Measurements from ENCODE around the gene ABLIM2. TPM values are rescaled to one million over a fixed set of nuclear protein-coding genes. Genes with fewer than 3 reads are reported as not detected.

The ABLIM2 gene
- total and polyA plus RNA-seq, 2 experiments from 2014 or later = 1.5 to 4.3 TPM

DNA sequence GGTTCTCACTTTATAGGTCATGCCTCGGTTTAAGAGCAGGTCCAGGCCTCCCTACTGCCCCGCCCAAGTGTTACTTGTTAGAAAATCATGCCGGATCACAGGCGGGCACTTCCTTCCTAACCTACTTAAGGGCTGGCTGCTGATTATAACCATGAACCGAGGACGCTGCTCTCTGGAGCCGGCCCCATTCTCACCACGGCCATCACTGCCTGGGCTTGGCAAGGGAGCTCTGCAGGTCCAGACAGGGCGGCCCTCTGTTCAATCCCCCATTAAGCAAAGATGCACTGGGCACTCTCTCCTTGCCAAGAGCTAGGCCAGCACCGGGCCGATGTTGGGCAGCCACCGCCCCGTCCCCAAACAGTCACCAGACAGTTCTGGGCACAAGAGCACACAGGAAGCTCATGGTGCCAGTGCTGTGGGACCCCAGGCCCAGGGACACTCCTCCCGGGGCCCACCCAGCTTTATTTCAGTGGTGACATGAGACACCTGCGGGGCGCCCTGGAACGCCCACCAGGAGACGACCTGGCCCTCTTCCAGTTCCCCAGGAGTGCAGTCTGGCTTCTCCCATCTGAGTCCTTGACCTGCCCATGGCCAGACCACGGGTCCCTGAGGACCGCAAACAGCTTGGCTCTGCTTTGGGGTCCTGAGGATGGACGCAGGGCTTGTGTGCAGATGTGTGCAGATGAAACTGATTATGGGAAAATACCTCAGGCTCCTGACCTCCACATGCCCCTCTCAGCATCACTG is 44.0 kb downstream of the ABLIM2 start:
- ATAC-seq (no peak), DNase-seq (ENCODE audit: low spot score) (no peak)
- Histone ChIP-seq H3K4me2 (no peak overlapping the region), H2AFZ (no peak overlapping the region), H3K27ac (ENCODE audit: low read depth) (no peak overlapping the region), H3K79me2 (replicated peaks; ENCODE audit: insufficient read depth) (no peaks in the 10 kb centered on the region), H3F3A (replicated peaks; ENCODE audit: low read depth) (no peaks in the 10 kb centered on the region), H3K36me3 (ENCODE audit: insufficient read depth) (no peaks in the 10 kb centered on the region), H4K20me1 (replicated peaks; ENCODE audit: insufficient read depth) (no peaks in the 10 kb centered on the region), H3K4me1 (ENCODE audit: insufficient read depth) (peaks cover 26% of the 10 kb centered on the region), H3K4me3 (no peak overlapping the region), H3K9me2 (ENCODE audit: insufficient read depth) (peaks cover 2% of the 10 kb centered on the region; the same call in 1 of the 2 replicates), H3K27me3 (ENCODE audit: insufficient read depth) (no peaks in the 10 kb centered on the region)
- Mint-ChIP-seq H3K27me3 (ENCODE audit: insufficient read depth, low read depth, poor library complexity) (peaks cover 20% of the 10 kb centered on the region), H3K4me1 (peaks cover 31% of the 10 kb centered on the region), H3K4me3 (no peak overlapping the region), H3K9me3 (peaks cover 4% of the 10 kb centered on the region; the same call in 1 of the 3 replicates), H3K36me3 (ENCODE audit: low read depth) (peaks cover 4% of the 10 kb centered on the region; the same call in 2 of the 3 replicates), H3K27ac (no peak overlapping the region)
- TF ChIP-seq EZH2 (IDR thresholded peaks at IDR 0.05; ENCODE audit: low read depth, unreplicated experiment) = no peak
- no peak for TF ChIP-seq ZNF114 (CRISPR knock-in tag; IDR thresholded peaks at IDR 0.05)
- no peak for TF ChIP-seq ZNF331 (CRISPR knock-in tag; IDR thresholded peaks at IDR 0.05; ENCODE audit: low read depth)
- no peak for TF ChIP-seq NANOG (IDR thresholded peaks at IDR 0.05; ENCODE audit: borderline replicate concordance)
- TF ChIP-seq, protein P1, sequence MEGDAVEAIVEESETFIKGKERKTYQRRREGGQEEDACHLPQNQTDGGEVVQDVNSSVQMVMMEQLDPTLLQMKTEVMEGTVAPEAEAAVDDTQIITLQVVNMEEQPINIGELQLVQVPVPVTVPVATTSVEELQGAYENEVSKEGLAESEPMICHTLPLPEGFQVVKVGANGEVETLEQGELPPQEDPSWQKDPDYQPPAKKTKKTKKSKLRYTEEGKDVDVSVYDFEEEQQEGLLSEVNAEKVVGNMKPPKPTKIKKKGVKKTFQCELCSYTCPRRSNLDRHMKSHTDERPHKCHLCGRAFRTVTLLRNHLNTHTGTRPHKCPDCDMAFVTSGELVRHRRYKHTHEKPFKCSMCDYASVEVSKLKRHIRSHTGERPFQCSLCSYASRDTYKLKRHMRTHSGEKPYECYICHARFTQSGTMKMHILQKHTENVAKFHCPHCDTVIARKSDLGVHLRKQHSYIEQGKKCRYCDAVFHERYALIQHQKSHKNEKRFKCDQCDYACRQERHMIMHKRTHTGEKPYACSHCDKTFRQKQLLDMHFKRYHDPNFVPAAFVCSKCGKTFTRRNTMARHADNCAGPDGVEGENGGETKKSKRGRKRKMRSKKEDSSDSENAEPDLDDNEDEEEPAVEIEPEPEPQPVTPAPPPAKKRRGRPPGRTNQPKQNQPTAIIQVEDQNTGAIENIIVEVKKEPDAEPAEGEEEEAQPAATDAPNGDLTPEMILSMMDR (conservative IDR thresholded peaks at IDR 0.05; ENCODE audit: low read depth in 2 of 2) = no peak
- TF ChIP-seq ZNF462 (CRISPR knock-in tag; IDR thresholded peaks at IDR 0.05) = no peak
- no peak for TF ChIP-seq STAT1 (IDR thresholded peaks at IDR 0.05; ENCODE audit: unreplicated experiment)
- no peak for TF ChIP-seq CREB1 (CRISPR knock-in tag; IDR thresholded peaks at IDR 0.05; ENCODE audit: low read depth)
